HG03520 (cell line): Measurements from ENCODE around the gene CELF2.

Experiments used
- ATAC-seq: cut with Tn5 transposase; IDR thresholded peaks from one replicate; pipeline ENCODE4 v1.9.1; 2021; ENCODE audit warnings: mild to moderate bottlenecking, moderate library complexity; ENCODE audit not compliant: unreplicated experiment

CELF2 gene

DNA sequence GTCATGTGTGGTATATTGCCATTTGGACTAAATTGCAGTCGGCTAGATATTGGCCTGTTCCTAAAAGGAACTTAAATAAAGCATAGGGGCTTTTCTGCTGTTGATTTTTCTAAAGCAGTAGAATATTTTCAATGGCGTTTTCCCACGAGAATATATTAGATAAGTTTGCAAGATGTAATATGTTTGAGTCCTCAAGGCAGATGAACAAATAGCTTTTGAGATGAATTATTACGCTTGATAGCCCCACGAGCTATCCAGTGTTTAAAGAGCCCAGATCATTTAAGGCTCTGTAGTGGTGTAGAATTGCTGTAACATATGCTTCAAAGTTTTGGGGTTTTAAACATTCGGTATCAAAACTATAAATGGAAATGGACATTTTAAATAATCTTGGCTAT is 2.9 kb downstream of the CELF2 start:
- ATAC-seq, result no peak

- no peak for ATAC-seq
Observed at GRCh38 chr10:11022213-11022612, 4.5 kb downstream of the CELF2 start.

- ATAC-seq, result no peak
Observed at GRCh38 chr10:11023009-11023953, 5.6 kb downstream of the CELF2 start.

DNA sequence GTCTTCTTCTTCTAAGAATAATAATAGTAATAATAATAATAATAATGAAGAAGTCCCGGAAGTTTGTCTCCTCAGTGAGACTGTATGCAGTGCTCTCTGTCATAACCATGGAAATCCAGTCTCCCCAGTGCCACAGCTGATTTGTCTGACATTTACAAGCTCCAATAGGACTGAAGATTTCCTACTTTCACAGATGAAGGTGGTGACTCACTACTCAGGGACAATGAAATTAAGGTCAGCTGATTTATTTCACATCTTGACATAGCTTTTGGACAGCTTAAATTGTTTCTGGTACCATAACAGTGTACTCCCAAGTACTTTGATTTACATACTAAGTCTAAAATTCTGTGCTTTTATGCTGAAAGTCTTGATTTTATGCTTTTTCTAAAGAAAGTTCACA is 6.9 kb downstream of the CELF2 start:
- no peak for ATAC-seq

GRCh38 chr10:11025978-11026377 is 8.3 kb downstream of the CELF2 start:
- no peak for ATAC-seq

- no peak for ATAC-seq
Observed at GRCh38 chr10:11026773-11027172, 9.1 kb downstream of the CELF2 start.

- ATAC-seq, result no peak
Observed at GRCh38 chr10:11034762-11035161, 17.1 kb downstream of the CELF2 start.

GRCh38 chr10:11035301-11035991 is 17.8 kb downstream of the CELF2 start:
- ATAC-seq, result no peak

DNA sequence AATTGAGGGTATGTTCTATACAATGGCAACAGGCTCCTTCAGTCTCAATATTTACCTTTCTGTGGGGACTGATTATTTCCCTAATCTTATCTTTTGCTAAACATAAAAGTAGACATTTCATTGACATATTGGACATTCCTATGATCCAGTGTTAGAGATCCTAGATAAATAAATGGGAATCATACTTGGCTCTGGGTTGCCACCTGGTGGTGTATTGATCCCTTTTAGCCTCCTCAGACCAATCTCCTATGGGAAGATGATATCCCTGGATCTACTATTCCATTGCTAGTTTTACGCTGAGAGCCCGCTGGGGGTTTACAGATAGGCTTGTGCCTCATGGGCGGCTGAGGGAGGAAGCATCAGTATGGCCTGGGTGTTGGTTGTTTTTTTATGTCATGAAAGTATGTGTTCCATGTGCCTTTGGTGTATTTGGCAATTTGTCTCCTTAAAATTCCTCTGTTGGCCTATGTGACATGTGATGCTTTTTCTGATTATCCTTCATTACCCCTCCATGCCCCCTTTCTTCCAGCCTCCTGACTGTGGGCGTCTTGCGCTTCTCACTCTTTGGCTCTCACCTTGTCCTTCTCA is 18.8 kb downstream of the CELF2 start:
- no peak for ATAC-seq

DNA sequence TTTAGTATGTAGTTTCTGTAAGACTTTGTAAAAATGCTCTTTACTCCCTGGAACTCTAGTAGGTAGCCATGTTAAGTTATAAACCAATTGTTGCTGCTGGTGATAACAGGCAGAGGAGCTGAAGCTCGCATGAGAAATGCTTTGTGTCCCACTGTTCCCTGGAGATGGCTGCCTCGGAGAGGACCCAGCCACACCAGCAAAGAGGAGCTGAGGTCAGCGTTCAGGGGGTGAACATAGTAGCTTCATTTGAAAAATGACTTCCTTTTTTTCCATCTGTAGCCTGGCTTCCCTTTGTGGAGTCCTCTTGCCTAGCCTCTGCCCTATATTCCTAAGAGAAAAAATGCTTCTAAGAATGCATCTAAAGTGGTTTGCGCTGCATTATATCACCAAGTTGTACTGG is 20.3 kb downstream of the CELF2 start:
- no peak for ATAC-seq

DNA sequence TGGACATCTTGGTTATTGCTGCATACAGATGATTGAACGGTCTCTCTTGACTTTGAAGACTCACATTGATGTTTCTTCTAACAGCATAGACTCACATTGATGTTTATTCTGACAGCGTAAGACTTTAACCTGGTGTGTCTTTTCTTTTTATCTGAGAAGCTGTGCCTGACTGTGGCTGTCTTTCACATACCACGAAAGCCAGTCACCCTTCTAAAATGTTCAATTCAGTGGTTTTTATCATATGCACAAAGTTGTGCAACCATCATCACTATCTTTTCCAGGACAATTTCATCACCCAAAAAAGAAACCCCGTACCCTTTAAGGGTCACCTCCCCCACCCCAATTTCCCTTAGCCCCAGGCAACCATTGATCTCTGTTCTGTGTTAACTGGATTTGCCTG is 24.7 kb downstream of the CELF2 start:
- ATAC-seq, result no peak

DNA sequence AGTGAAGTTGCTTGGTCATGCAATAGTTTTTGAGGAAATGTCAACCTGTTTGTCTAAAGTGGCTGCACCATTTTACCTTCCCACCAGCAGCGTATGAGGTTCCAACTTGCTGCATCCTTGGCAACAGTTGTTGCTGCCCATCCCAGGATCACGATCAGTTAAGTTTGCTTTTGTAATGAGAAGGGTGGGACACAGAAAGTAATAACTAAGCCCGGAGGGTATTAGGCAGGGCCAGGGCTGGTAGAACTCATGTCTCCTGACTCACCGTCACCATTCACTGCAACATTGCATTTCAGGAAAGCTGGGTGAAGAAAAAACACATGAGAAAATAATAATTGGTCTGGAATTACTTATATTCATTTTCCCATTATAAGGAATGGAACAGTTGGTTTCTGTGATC is 25.4 kb downstream of the CELF2 start:
- ATAC-seq, result no peak

DNA sequence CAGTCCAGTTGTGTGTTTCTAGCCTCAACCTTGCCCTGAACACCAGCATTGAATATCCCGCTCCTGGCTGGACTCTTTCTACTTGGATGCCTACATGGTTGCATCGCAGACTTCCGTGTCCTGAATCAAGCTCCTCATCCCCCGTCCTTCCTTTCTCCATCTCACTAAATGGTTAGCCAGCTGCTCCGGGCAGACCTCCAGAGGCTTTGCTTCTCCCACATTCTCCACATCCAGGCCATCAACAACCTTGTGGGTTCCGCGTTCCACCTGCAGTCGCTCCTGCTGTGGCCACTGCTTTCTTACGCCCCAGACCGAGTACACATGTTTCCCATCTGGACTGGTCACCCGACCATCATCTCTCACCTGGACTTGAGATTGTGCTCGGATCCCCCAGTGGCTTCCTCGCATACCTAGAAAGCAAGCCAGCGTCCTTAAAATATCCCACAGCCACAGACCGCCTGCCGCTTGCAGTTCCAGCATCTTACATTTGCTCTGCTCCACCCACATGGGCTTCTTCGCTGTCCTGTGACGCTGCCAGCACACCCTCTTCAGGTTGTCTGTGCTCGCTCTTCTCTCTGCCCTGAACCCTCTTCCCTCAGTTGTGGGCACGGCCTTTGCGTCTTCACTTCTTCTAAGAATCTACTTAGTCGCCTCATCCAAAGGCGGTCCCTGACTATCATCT is 25.9 kb downstream of the CELF2 start:
- no peak for ATAC-seq

DNA sequence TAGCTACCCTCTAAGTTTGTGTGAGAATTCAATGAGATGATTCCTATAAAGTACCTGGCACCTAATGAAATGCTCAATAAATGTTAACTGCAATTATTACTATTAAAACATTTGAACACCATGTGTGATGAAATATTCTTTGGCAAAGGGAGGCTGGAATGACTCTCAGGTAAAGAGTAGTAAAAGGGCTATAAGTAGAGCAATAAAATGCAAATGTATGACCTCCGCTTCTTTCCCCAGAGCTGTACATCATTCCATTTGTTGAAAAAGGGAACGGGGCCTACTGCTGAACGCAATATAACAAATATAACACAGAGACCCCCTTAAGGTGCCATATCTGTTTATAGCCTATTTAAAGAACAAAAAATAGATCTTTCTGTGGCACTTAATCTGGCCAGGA is 27.8 kb downstream of the CELF2 start:
- no peak for ATAC-seq

DNA sequence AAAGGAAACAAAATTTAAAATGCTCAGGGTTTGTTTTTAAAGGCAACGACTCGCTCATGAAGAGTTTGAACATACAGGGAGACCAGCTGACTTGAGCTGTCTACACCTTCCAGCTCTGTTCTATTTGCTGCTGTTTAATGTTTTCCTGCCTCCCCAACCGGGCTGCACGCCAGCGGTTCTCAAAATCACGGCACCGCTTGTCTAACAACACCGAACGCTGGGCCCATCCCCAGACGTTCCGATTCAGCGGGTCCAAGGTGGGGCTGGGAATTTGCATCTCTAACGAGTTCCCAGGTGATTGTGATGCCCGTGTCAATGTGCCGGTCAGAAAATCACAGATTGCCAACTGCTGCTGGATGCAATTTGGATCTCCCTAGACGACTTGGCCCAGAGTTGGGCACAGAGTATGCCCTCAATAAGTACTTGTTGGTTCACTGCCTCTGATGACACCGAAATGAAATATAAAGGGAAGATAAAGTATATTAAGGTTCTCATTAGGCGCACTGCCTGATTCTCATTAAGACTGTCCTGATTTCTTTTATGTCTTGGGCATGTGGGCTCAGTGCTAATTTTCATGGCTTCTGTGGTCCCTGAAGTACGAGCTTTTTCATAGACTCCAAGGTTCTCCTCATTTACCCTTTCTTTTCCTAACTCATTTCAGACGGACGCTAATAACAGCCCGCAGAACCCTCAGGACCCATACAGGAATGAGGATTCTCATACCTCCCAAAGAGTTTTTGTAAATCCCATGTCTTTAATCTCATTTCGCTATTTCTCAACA is 28.5 kb downstream of the CELF2 start:
- no peak for ATAC-seq

DNA sequence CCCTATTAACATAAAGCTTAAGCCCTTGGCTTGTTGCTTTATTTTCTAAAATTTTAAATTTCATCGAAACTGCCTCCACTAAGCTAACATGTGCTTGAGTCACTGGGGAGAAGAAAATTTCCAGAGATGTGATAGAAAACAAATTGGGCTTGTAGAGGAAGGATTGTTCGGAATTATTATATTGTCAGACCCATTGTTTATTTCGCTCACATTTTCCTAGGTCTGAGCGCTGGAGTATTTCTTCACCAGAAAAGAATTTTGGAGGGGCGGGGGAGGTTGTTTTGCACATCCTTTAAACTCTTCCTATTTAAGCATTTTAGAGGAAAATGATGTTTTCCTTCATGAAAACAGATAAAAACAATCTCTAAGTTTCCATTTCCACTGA is 29.1 kb downstream of the CELF2 start:
- no peak for ATAC-seq

GRCh38 chr10:11048707-11049278 is 31.1 kb downstream of the CELF2 start:
- no peak for ATAC-seq

DNA sequence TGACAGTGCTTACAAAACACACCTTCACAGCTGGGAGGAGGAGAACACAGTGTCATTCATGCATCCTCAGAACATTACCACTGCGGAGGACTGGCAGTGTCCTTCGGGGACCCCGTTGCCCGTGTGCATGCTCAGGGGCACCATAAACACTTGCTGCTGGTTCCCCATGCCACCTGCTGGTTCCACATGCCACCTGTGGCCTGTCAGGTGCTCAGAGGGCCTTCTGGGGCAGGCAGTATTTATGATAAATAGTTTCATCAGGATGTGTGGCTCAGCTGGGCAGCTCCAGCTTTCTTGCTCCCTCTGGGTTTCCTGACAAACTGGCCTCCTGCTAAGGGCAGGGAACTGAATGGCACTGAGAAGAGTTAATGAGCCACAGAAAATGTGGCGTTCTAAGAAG is 32.1 kb downstream of the CELF2 start:
- no peak for ATAC-seq

GRCh38 chr10:11050301-11051287 is 32.9 kb downstream of the CELF2 start:
- ATAC-seq, result no peak
